GM23338 (cell line): ENCODE results near the gene SERPINA9. TPM values are rescaled to one million over a fixed set of nuclear protein-coding genes. Genes with fewer than 3 reads are reported as not detected.

Source experiments
- ATAC-seq: fragments of 200-7000 bp; cut with Tn5 transposase; 3 replicates; pipeline ENCODE4 v1.9.1; 2020
- DNase-seq: peaks from one replicate; pipeline ENCODE4 v3.0.0-alpha.2; 2015; ENCODE audit warnings: low spot score
- H2AFZ ChIP-seq: fragments of 200-600 bp; sonication (generic); 2 replicates; pipeline ENCODE4 v1.8.0; 2016; ENCODE audit warnings: antibody characterized with exemption, mild to moderate bottlenecking, moderate library complexity
- H3F3A ChIP-seq: fragments of 200-600 bp; sonication (generic); replicated peaks from 2 replicates; pipeline ENCODE4 v1.8.0; 2017; ENCODE audit warnings: antibody characterized with exemption, mixed run types, low read depth
- H3K27ac ChIP-seq: fragments of 200-600 bp; sonication (generic); 2 replicates; pipeline ENCODE4 v1.6.1; 2016; ENCODE audit warnings: low read depth
- H3K27me3 ChIP-seq: fragments of 200-600 bp; sonication (generic); 2 replicates; pipeline ENCODE4 v1.8.0; 2016; ENCODE audit warnings: mild to moderate bottlenecking, mixed run types, moderate library complexity; ENCODE audit not compliant: insufficient read depth
- H3K36me3 ChIP-seq: fragments of 200-600 bp; sonication (generic); 2 replicates; pipeline ENCODE4 v1.8.0; 2016; ENCODE audit warnings: mild to moderate bottlenecking; ENCODE audit not compliant: insufficient read depth
- H3K4me1 ChIP-seq: fragments of 200-600 bp; sonication (generic); 2 replicates; pipeline ENCODE4 v1.8.0; 2016; ENCODE audit warnings: mild to moderate bottlenecking, moderate library complexity; ENCODE audit not compliant: insufficient read depth
- H3K4me2 ChIP-seq: fragments of 200-600 bp; sonication (generic); 2 replicates; pipeline ENCODE4 v1.7.1; 2017; ENCODE audit warnings: mixed run types
- H3K4me3 ChIP-seq: fragments of 200-600 bp; sonication (generic); 2 replicates; pipeline ENCODE4 v1.6.1; 2016; ENCODE audit warnings: mixed run types
- H3K79me2 ChIP-seq: fragments of 200-600 bp; sonication (generic); replicated peaks from 2 replicates; pipeline ENCODE4 v1.8.0; 2017; ENCODE audit warnings: mild to moderate bottlenecking; ENCODE audit not compliant: insufficient read depth
- H3K9me2 ChIP-seq: fragments of 200-600 bp; sonication (generic); 2 replicates; pipeline ENCODE4 v1.8.0; 2017; ENCODE audit not compliant: insufficient read depth
- H4K20me1 ChIP-seq: fragments of 200-600 bp; sonication (generic); replicated peaks from 2 replicates; pipeline ENCODE4 v1.8.0; 2017; ENCODE audit warnings: mild to moderate bottlenecking; ENCODE audit not compliant: insufficient read depth
- H3K27ac Mint-ChIP-seq: 2 replicates; pipeline ENCODE4 v1.8.0; 2020; ENCODE audit warnings: inconsistent platforms, mild to moderate bottlenecking, moderate library complexity, mixed read lengths
- H3K27me3 Mint-ChIP-seq: 3 replicates; pipeline ENCODE4 v1.8.0; 2022; ENCODE audit warnings: low read depth, mild to moderate bottlenecking, moderate library complexity, mixed read lengths, inconsistent platforms; ENCODE audit not compliant: insufficient read depth, poor library complexity
- H3K36me3 Mint-ChIP-seq: 3 replicates; pipeline ENCODE4 v1.8.0; 2021; ENCODE audit warnings: low read depth, mild to moderate bottlenecking, inconsistent platforms, moderate library complexity, mixed read lengths
- H3K4me1 Mint-ChIP-seq: 3 replicates; pipeline ENCODE4 v1.8.0; 2020; ENCODE audit warnings: mild to moderate bottlenecking, inconsistent platforms, mixed read lengths
- H3K4me3 Mint-ChIP-seq: 3 replicates; pipeline ENCODE4 v1.8.0; 2021; ENCODE audit warnings: moderate library complexity, mild to moderate bottlenecking, inconsistent platforms, mixed read lengths
- H3K9me3 Mint-ChIP-seq: 3 replicates; pipeline ENCODE4 v1.8.0; 2020; ENCODE audit warnings: moderate library complexity, mild to moderate bottlenecking, inconsistent platforms, mixed read lengths
- CREB1 ChIP-seq: fragments of 250-450 bp; sonication (Bioruptor Pico); IDR thresholded peaks from 2 replicates; pipeline ENCODE4 v1.5.0; 2020; ENCODE audit warnings: low read depth, mild to moderate bottlenecking, moderate library complexity
- CTCF ChIP-seq, 2 experiments: fragments of 200-600 bp in 1 of 2; sonication (generic) in 1 of 2; conservative IDR thresholded peaks; 2 replicates each; pipeline versions ENCODE4 v1.5.1 to v1.6.1; 2016 to 2017; ENCODE audit warnings: antibody characterized with exemption in 2 of 2, low read depth in 2 of 2, mild to moderate bottlenecking in 2 of 2, moderate library complexity in 1 of 2
- ETS1 ChIP-seq: IDR thresholded peaks from 2 replicates; pipeline ENCODE4 v1.6.1; 2016; ENCODE audit warnings: antibody characterized with exemption
- EZH2 ChIP-seq: fragments of 200-600 bp; sonication (generic); IDR thresholded peaks from one replicate; pipeline ENCODE4 v1.8.0; 2017; ENCODE audit warnings: antibody characterized with exemption, mild to moderate bottlenecking, low read depth; ENCODE audit not compliant: unreplicated experiment
- EZH2phosphoT487 ChIP-seq: fragments of 200-600 bp; sonication (generic); IDR thresholded peaks from one replicate; pipeline ENCODE4 v1.8.1; 2018; ENCODE audit warnings: antibody characterized with exemption; ENCODE audit not compliant: unreplicated experiment
- JUNB ChIP-seq: IDR thresholded peaks from one replicate; pipeline ENCODE4 v1.6.1; 2016; ENCODE audit warnings: antibody characterized with exemption; ENCODE audit not compliant: unreplicated experiment
- NANOG ChIP-seq: IDR thresholded peaks from 2 replicates; pipeline ENCODE4 v1.6.1; 2016; ENCODE audit warnings: antibody characterized with exemption, borderline replicate concordance
- POLR2AphosphoS5 ChIP-seq: IDR thresholded peaks from 2 replicates; pipeline ENCODE4 v1.6.1; 2016; ENCODE audit warnings: antibody characterized with exemption, low read depth
- REST ChIP-seq: IDR thresholded peaks from one replicate; pipeline ENCODE4 v1.6.1; 2018; ENCODE audit warnings: antibody characterized with exemption; ENCODE audit not compliant: unreplicated experiment
- STAT1 ChIP-seq: IDR thresholded peaks from one replicate; pipeline ENCODE4 v1.6.1; 2016; ENCODE audit warnings: antibody characterized with exemption; ENCODE audit not compliant: unreplicated experiment
- ZNF114 ChIP-seq: fragments of 250-450 bp; sonication (Bioruptor Pico); IDR thresholded peaks from 2 replicates; pipeline ENCODE4 v1.5.0; 2020; ENCODE audit warnings: mild to moderate bottlenecking, moderate library complexity
- ZNF331 ChIP-seq: fragments of 250-450 bp; sonication (Bioruptor Pico); IDR thresholded peaks from 2 replicates; pipeline ENCODE4 v1.5.0; 2020; ENCODE audit warnings: low read depth, mild to moderate bottlenecking, moderate library complexity
- ZNF462 ChIP-seq: fragments of 250-450 bp; sonication (Bioruptor Pico); IDR thresholded peaks from 2 replicates; pipeline ENCODE4 v1.5.0; 2020; ENCODE audit warnings: mild to moderate bottlenecking, moderate library complexity
- polyA plus RNA-seq: library from polyadenylated mRNA; unstranded; fragments of >200 nt; fragmentation: Nextera tagmentation; extraction: Ambion mirVana; gene quantifications from 2 replicates; pipeline ENCODE4 v1.2.1, GENCODE V29; 2016
- total RNA-seq: library from RNA; depleted of rRNA; stranded (reverse); fragments of >200 nt; shearing (Covaris generic); gene quantifications from 2 replicates; pipeline ENCODE4 v1.2.3, GENCODE V29; 2014

Gene SERPINA9
- total and polyA plus RNA-seq, 2 experiments from 2014 or later, result not detected

- Mint-ChIP-seq H3K27ac (no peak overlapping the region), H3K4me1 (no peaks in the 10 kb centered on the region; the same call in 2 of the 3 replicates), H3K36me3 (peaks cover 4% of the 10 kb centered on the region), H3K9me3 (peaks cover 12% of the 10 kb centered on the region), H3K27me3 (peaks cover 4% of the 10 kb centered on the region), H3K4me3 (no peak overlapping the region)
- H3K4me1 ChIP-seq, result no peaks in the 10 kb centered on the region
- TF ChIP-seq ZNF462 (CRISPR knock-in tag) (no peak), STAT1 (no peak), NANOG (no peak), ETS1 (no peak), POLR2AphosphoS5 (no peak), CTCF (conservative IDR thresholded peaks at IDR 0.05; ENCODE audit: low read depth in 2 of 2) (no peak), ZNF114 (no peak), CREB1 (CRISPR knock-in tag) (no peak), JUNB (no peak), REST (no peak), EZH2 (no peak), ZNF331 (no peak), EZH2phosphoT487 (no peak)
- peaks cover 19% of the 10 kb centered on the region for H3K9me2 ChIP-seq
- no peaks in the 10 kb centered on the region for H3F3A ChIP-seq
- no peaks in the 10 kb centered on the region for H3K27me3 ChIP-seq
- H3K4me3 ChIP-seq, result no peak overlapping the region
- no peak overlapping the region for H3K27ac ChIP-seq
- H4K20me1 ChIP-seq, result no peaks in the 10 kb centered on the region
- ATAC-seq (no peak), DNase-seq (no peak)
- no peak overlapping the region for H2AFZ ChIP-seq
- no peak overlapping the region for H3K4me2 ChIP-seq
- H3K79me2 ChIP-seq, result no peaks in the 10 kb centered on the region
- H3K36me3 ChIP-seq, result no peaks in the 10 kb centered on the region
Observed at GRCh38 chr14:94471045-94471444, 5.0 kb downstream of the SERPINA9 start.
